WTC11 (cell line): ENCODE measurements around the gene TTC7B.

Source experiments
- AFF4 ChIP-seq: sonication (generic); formaldehyde crosslinking; IDR thresholded peaks from 2 replicates; pipeline ENCODE4 v1.8.1; 2023; ENCODE audit warnings: mild to moderate bottlenecking, missing genetic modification reagents, borderline replicate concordance
- CREB1 ChIP-seq: sonication (generic); formaldehyde crosslinking; IDR thresholded peaks from 2 replicates; pipeline ENCODE4 v1.8.0; 2023; ENCODE audit warnings: mild to moderate bottlenecking, missing genetic modification reagents
- CREM ChIP-seq: sonication (generic); formaldehyde crosslinking; IDR thresholded peaks from 2 replicates; pipeline ENCODE4 v1.8.1; 2022; ENCODE audit warnings: mild to moderate bottlenecking, missing genetic modification reagents, moderate library complexity
- JUN ChIP-seq: sonication (generic); formaldehyde crosslinking; IDR thresholded peaks from 2 replicates; pipeline ENCODE4 v1.8.0; 2023; ENCODE audit warnings: mild to moderate bottlenecking, missing genetic modification reagents
- KAT7 ChIP-seq: sonication (generic); formaldehyde crosslinking; IDR thresholded peaks from 2 replicates; pipeline ENCODE4 v1.8.1; 2023; ENCODE audit warnings: missing genetic modification reagents, mild to moderate bottlenecking, borderline replicate concordance
- NFYB ChIP-seq: sonication (generic); formaldehyde crosslinking; conservative IDR thresholded peaks from 2 replicates; pipeline ENCODE4 v1.8.0; 2022; ENCODE audit warnings: low read depth, missing genetic modification reagents
- NR2C2 ChIP-seq: sonication (generic); formaldehyde crosslinking; IDR thresholded peaks from 2 replicates; pipeline ENCODE4 v1.8.0; 2022; ENCODE audit warnings: mild to moderate bottlenecking, missing genetic modification reagents
- RELA ChIP-seq: sonication (generic); formaldehyde crosslinking; IDR thresholded peaks from 2 replicates; pipeline ENCODE4 v1.8.1; 2022; ENCODE audit warnings: missing genetic modification reagents, mild to moderate bottlenecking, borderline replicate concordance
- ZNF263 ChIP-seq: sonication (generic); formaldehyde crosslinking; IDR thresholded peaks from 2 replicates; pipeline ENCODE4 v1.8.1; 2022; ENCODE audit warnings: low read depth, mild to moderate bottlenecking, moderate library complexity, missing genetic modification reagents
- TF ChIP-seq, protein P1 (sequence below): sonication (generic); formaldehyde crosslinking; IDR thresholded peaks from 2 replicates; pipeline ENCODE4 v1.8.0; 2022; ENCODE audit warnings: mild to moderate bottlenecking, missing genetic modification reagents
- TF ChIP-seq, protein P2 (sequence below): fragments of 200-600 bp; IDR thresholded peaks from 2 replicates; pipeline ENCODE4 v1.8.0; 2022; ENCODE audit warnings: antibody characterized with exemption
- TF ChIP-seq, protein P3 (sequence below): sonication (generic); formaldehyde crosslinking; IDR thresholded peaks from 2 replicates; pipeline ENCODE4 v1.8.0; 2022; ENCODE audit warnings: mild to moderate bottlenecking, missing genetic modification reagents

DNA sequence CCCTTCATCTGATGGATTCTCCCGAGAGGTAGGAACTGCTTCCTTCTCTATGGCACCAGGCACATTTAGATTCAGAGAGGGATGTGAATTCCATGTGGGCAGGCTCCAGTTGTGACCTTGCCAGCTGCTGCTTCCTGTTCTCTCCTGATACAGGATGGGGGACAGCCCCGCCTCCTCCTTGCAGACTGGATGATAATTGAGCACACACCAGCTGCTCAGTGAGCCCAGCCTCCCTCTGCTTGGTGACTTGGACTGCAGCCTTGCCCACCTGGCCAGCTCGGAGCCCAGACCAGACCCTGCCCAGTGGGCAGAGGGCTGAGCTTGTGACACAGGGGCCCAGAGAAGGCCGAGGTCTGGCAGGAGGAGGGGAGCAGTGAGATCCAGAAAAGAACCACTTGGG, 329.2 kb downstream of the TTC7B start:
- no peak for TF ChIP-seq ZNF263 (CRISPR knock-in tag)
- TF ChIP-seq AFF4 (CRISPR knock-in tag), result no peak
- no peak for TF ChIP-seq JUN (CRISPR knock-in tag)
- no peak for TF ChIP-seq RELA (CRISPR knock-in tag)
- TF ChIP-seq, protein P1, sequence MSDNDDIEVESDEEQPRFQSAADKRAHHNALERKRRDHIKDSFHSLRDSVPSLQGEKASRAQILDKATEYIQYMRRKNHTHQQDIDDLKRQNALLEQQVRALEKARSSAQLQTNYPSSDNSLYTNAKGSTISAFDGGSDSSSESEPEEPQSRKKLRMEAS (CRISPR knock-in tag), result no peak
- no peak for TF ChIP-seq NR2C2
- TF ChIP-seq, protein P2, sequence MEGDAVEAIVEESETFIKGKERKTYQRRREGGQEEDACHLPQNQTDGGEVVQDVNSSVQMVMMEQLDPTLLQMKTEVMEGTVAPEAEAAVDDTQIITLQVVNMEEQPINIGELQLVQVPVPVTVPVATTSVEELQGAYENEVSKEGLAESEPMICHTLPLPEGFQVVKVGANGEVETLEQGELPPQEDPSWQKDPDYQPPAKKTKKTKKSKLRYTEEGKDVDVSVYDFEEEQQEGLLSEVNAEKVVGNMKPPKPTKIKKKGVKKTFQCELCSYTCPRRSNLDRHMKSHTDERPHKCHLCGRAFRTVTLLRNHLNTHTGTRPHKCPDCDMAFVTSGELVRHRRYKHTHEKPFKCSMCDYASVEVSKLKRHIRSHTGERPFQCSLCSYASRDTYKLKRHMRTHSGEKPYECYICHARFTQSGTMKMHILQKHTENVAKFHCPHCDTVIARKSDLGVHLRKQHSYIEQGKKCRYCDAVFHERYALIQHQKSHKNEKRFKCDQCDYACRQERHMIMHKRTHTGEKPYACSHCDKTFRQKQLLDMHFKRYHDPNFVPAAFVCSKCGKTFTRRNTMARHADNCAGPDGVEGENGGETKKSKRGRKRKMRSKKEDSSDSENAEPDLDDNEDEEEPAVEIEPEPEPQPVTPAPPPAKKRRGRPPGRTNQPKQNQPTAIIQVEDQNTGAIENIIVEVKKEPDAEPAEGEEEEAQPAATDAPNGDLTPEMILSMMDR, result no peak
- TF ChIP-seq CREM, result no peak
- no peak for TF ChIP-seq KAT7
- TF ChIP-seq, protein P3, sequence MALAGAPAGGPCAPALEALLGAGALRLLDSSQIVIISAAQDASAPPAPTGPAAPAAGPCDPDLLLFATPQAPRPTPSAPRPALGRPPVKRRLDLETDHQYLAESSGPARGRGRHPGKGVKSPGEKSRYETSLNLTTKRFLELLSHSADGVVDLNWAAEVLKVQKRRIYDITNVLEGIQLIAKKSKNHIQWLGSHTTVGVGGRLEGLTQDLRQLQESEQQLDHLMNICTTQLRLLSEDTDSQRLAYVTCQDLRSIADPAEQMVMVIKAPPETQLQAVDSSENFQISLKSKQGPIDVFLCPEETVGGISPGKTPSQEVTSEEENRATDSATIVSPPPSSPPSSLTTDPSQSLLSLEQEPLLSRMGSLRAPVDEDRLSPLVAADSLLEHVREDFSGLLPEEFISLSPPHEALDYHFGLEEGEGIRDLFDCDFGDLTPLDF (CRISPR knock-in tag), result no peak
- no peak for TF ChIP-seq NFYB (CRISPR knock-in tag)
- TF ChIP-seq CREB1 (CRISPR knock-in tag), result no peak
